Esophagus squamous epithelium (tissue), 4 donors: Measurements from ENCODE around the gene SRGAP3.

Source experiments
- POLR2A ChIP-seq, 4 donors: fragments of 450-650 bp; IDR thresholded peaks; one replicate each; pipeline ENCODE4 v1.6.1; 2017; ENCODE audit warnings: antibody characterized with exemption in 4 of 4, mild to moderate bottlenecking in 4 of 4, moderate library complexity in 3 of 4
- TF ChIP-seq, protein P1 (sequence below), 6 experiments: fragments of 450-650 bp in 4 of 6; fragments of 200-600 bp in 2 of 6; sonication (generic) in 2 of 6; IDR thresholded peaks; one replicate each; pipeline ENCODE4 v1.5.1; 2016 to 2019; ENCODE audit warnings: antibody characterized with exemption in 6 of 6, mild to moderate bottlenecking in 4 of 6, moderate library complexity in 4 of 6

DNA sequence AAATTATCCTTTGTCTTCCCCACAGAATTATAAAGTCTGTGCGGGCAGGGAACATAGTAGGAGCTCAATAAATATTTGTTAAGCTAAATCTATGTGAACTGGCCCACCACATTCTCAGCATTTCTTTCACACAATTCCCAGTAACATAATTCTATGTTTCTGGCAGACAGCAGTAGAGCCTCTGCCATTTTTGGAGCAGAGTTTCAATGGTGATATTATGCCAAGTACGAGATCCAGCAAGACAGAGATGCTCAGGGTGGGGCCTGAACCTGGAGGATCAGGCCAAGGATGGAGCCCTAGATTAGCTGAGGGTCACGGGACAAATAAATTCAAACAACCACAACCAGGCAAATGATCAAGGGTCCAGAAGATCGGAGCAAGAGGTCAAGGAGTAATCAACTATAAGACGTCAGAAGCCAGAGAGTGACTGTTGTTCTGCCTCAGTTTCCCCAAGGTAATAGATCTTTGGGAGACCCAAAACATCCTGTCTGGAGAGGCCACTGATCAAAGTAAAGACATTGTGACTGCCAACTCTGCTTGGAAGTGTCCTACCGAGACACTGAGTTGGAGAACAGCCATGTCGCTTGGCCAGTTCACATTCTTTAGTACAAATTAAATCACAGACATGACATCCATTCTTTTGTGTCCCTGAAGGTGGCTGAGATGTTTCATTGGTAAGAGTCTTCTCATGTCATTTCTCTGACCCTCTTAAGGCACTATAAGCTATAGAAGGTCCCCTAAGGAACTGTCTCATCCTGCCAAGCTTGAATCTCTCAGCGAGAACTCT, 15.4 kb downstream of the SRGAP3 start:
- TF ChIP-seq, protein P1, sequence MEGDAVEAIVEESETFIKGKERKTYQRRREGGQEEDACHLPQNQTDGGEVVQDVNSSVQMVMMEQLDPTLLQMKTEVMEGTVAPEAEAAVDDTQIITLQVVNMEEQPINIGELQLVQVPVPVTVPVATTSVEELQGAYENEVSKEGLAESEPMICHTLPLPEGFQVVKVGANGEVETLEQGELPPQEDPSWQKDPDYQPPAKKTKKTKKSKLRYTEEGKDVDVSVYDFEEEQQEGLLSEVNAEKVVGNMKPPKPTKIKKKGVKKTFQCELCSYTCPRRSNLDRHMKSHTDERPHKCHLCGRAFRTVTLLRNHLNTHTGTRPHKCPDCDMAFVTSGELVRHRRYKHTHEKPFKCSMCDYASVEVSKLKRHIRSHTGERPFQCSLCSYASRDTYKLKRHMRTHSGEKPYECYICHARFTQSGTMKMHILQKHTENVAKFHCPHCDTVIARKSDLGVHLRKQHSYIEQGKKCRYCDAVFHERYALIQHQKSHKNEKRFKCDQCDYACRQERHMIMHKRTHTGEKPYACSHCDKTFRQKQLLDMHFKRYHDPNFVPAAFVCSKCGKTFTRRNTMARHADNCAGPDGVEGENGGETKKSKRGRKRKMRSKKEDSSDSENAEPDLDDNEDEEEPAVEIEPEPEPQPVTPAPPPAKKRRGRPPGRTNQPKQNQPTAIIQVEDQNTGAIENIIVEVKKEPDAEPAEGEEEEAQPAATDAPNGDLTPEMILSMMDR (IDR thresholded peaks at IDR 0.05) = no peak
- TF ChIP-seq POLR2A (IDR thresholded peaks at IDR 0.05) = no peak
